Uterus (tissue), 2 donors: ENCODE results near the gene TUBB4A.

Source experiments
- CTCF ChIP-seq, 4 experiments: fragments of 200-600 bp in 2 of 4; fragments of 450-650 bp in 2 of 4; sonication (generic) in 2 of 4; IDR thresholded peaks; one replicate each; pipeline ENCODE4 v1.5.1; 2016 to 2019; ENCODE audit warnings: antibody characterized with exemption in 4 of 4, mild to moderate bottlenecking in 2 of 4, moderate library complexity in 1 of 4
- POLR2A ChIP-seq, 2 donors: fragments of 450-650 bp; IDR thresholded peaks; one replicate each; pipeline ENCODE4 v1.6.1; 2016; ENCODE audit warnings: antibody characterized with exemption in 2 of 2, mild to moderate bottlenecking in 1 of 2, moderate library complexity in 1 of 2

- no peak for TF ChIP-seq CTCF (IDR thresholded peaks at IDR 0.05)
- TF ChIP-seq POLR2A (IDR thresholded peaks at IDR 0.05), result no peak
Measured at GRCh38 chr19:6533746-6534418, 31.8 kb upstream of the TUBB4A start.
